Measurements from ENCODE around the gene GPI.

GPI gene

GRCh38 chr19:34404109-34404909 lies 39.3 kb downstream of the GPI start, which contains the start of gene PDCD2L:
PDCD2L (plus strand) TSS chr19:34404399; CDS start chr19:34404431, 32 bp downstream.
- WGBS, 2 experiments (ENCODE audit: insufficient coverage in 2 of 2): 1% methylated on average over 64 to 68 of the region's 69 CpGs
- Histone ChIP-seq H3K4me3 (ENCODE audit: extremely low read depth, insufficient read depth, low read length, poor library complexity, severe bottlenecking) (peak within 1 kb of the TSS; percentile 91), H3K9me3 (ENCODE audit: control insufficient read depth, low read length) (no peaks in the 10 kb centered on the region), H3K27ac (ENCODE audit: low read depth, low read length, severe bottlenecking) (no peak within 1 kb of the TSS), H3K4me1 (ENCODE audit: control insufficient read depth, insufficient read depth, low read length, poor library complexity, severe bottlenecking) (no peaks in the 10 kb centered on the region), H3K36me3 (ENCODE audit: control insufficient read depth, insufficient read depth, low read length) (peaks cover 32% of the 10 kb centered on the region)

DNA sequence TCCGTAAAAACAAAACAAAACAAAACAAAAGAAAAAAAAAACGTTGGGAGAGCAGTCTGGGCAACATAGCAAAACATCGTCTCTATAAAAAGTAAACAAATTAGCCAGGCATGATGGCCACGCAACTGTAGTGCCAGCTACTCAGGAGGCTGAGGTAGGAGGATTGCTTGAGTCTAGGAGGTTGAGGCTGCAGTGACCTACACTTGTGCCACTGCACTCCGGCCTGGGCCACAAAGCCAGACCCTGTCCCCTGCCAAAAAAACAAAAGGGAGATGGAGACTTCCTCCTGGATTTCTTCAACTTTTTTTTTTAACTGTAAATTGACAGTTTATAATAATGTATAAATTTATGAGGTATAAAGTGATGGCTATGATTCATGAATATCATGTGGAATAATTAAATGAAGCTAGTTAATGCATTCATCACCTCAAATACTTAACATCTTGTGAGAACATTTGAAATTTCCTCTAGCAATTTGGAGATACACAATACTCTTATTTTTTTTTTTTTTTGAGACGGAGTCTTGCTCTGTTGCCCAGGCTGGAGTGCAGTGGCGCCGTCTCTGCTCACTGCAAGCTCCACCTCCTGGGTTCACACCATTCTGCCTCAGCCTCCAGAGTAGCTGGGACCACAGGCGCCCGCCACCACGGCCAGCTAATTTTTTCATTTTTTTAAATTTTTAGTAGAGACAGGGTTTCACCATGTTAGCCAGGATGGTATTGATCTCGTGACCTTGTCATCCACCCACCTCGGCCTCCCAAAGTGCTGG lies 41.1 kb downstream of the GPI start:
- Histone ChIP-seq H3K27ac (ENCODE audit: low read depth, low read length, severe bottlenecking) (no peak overlapping the region), H3K36me3 (ENCODE audit: control insufficient read depth, insufficient read depth, low read length) (peaks cover 27% of the 10 kb centered on the region), H3K4me3 (ENCODE audit: extremely low read depth, insufficient read depth, low read length, poor library complexity, severe bottlenecking) (no peak overlapping the region)

GRCh38 chr19:34408411-34408810 lies 43.4 kb downstream of the GPI start:
- H3K27ac ChIP-seq (ENCODE audit: low read depth, low read length, severe bottlenecking): no peak overlapping the region
- H3K36me3 ChIP-seq (ENCODE audit: control insufficient read depth, insufficient read depth, low read length): peaks cover 23% of the 10 kb centered on the region
- H3K4me1 ChIP-seq (ENCODE audit: control insufficient read depth, insufficient read depth, low read length, poor library complexity, severe bottlenecking): no peaks in the 10 kb centered on the region
- no peaks in the 10 kb centered on the region for H3K9me3 ChIP-seq (ENCODE audit: control insufficient read depth, low read length)
- WGBS, 2 experiments (ENCODE audit: insufficient coverage in 2 of 2): 89% methylated on average over 6 to 8 of the region's 8 CpGs
- no peak overlapping the region for H3K4me3 ChIP-seq (ENCODE audit: extremely low read depth, insufficient read depth, low read length, poor library complexity, severe bottlenecking)

More for the DNA sequence above, 41.1 kb downstream of the GPI start:
- 94 to 95% methylated on average over 5 to 10 of the region's 13 CpGs for WGBS, 2 experiments (ENCODE audit: insufficient coverage in 2 of 2)
- H3K9me3 ChIP-seq (ENCODE audit: control insufficient read depth, low read length): no peaks in the 10 kb centered on the region
- H3K4me1 ChIP-seq (ENCODE audit: control insufficient read depth, insufficient read depth, low read length, poor library complexity, severe bottlenecking): no peaks in the 10 kb centered on the region

- Histone ChIP-seq H3K4me1 (ENCODE audit: control insufficient read depth, insufficient read depth, low read length, poor library complexity, severe bottlenecking) (no peaks in the 10 kb centered on the region), H3K36me3 (ENCODE audit: control insufficient read depth, insufficient read depth, low read length) (peaks cover 32% of the 10 kb centered on the region), H3K4me3 (ENCODE audit: extremely low read depth, insufficient read depth, low read length, poor library complexity, severe bottlenecking) (no peak overlapping the region), H3K9me3 (ENCODE audit: control insufficient read depth, low read length) (no peaks in the 10 kb centered on the region), H3K27ac (ENCODE audit: low read depth, low read length, severe bottlenecking) (no peak overlapping the region)
- WGBS, 2 experiments (ENCODE audit: insufficient coverage in 2 of 2): 95 to 98% methylated on average over 7 of the region's 10 CpGs
Observed at GRCh38 chr19:34409189-34410164, 44.5 kb downstream of the GPI start.

DNA sequence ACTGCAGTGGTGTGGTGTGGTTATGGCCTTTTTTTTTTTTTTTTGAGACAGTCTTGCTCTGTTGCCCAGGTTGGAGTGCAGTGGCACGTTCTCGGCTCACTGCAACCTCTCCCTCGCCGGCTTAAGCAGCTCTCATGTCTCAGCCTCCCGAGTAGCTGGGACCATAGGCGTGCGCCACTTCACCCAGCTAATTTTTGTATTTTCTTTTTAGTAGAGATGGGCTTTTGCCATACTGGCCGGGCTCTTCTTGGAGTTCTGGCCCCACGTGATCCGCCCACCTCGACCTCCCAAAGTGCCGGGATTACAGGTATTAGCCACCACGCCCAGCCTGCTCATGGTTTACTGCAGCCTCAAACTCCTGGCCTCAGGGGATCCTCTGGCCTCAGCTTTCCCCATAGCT lies 46.2 kb downstream of the GPI start:
- H3K4me3 ChIP-seq (ENCODE audit: extremely low read depth, insufficient read depth, low read length, poor library complexity, severe bottlenecking): no peak overlapping the region
- H3K9me3 ChIP-seq (ENCODE audit: control insufficient read depth, low read length): no peaks in the 10 kb centered on the region
- 83 to 92% methylated on average over 6 to 13 of the region's 13 CpGs for WGBS, 2 experiments (ENCODE audit: insufficient coverage in 2 of 2)
- H3K27ac ChIP-seq (ENCODE audit: low read depth, low read length, severe bottlenecking): no peak overlapping the region
- peaks cover 46% of the 10 kb centered on the region for H3K36me3 ChIP-seq (ENCODE audit: control insufficient read depth, insufficient read depth, low read length)
- H3K4me1 ChIP-seq (ENCODE audit: control insufficient read depth, insufficient read depth, low read length, poor library complexity, severe bottlenecking): no peaks in the 10 kb centered on the region

GRCh38 chr19:34416021-34416545 lies 51.1 kb downstream of the GPI start:
- Histone ChIP-seq H3K4me1 (ENCODE audit: control insufficient read depth, insufficient read depth, low read length, poor library complexity, severe bottlenecking) (no peaks in the 10 kb centered on the region), H3K27ac (ENCODE audit: low read depth, low read length, severe bottlenecking) (no peak overlapping the region), H3K9me3 (ENCODE audit: control insufficient read depth, low read length) (no peaks in the 10 kb centered on the region), H3K4me3 (ENCODE audit: extremely low read depth, insufficient read depth, low read length, poor library complexity, severe bottlenecking) (no peak overlapping the region), H3K36me3 (ENCODE audit: control insufficient read depth, insufficient read depth, low read length) (peaks cover 62% of the 10 kb centered on the region)
- 96 to 98% methylated on average over 5 to 7 of the region's 7 CpGs for WGBS, 2 experiments (ENCODE audit: insufficient coverage in 2 of 2)

GRCh38 chr19:34418300-34418699 lies 53.3 kb downstream of the GPI start:
- 92% methylated on average over 2 of the region's 4 CpGs; no CpG with 5 or more reads in 1 of the 2 experiments for WGBS, 2 experiments (ENCODE audit: insufficient coverage in 2 of 2)
- Histone ChIP-seq H3K36me3 (ENCODE audit: control insufficient read depth, insufficient read depth, low read length) (peaks cover 63% of the 10 kb centered on the region), H3K9me3 (ENCODE audit: control insufficient read depth, low read length) (no peaks in the 10 kb centered on the region), H3K27ac (ENCODE audit: low read depth, low read length, severe bottlenecking) (no peak overlapping the region), H3K4me1 (ENCODE audit: control insufficient read depth, insufficient read depth, low read length, poor library complexity, severe bottlenecking) (no peaks in the 10 kb centered on the region), H3K4me3 (ENCODE audit: extremely low read depth, insufficient read depth, low read length, poor library complexity, severe bottlenecking) (no peak overlapping the region)

GRCh38 chr19:34426096-34426661 lies 61.2 kb downstream of the GPI start:
- Histone ChIP-seq H3K36me3 (ENCODE audit: control insufficient read depth, insufficient read depth, low read length) (peaks cover 20% of the 10 kb centered on the region), H3K4me3 (ENCODE audit: extremely low read depth, insufficient read depth, low read length, poor library complexity, severe bottlenecking) (no peak overlapping the region), H3K27ac (ENCODE audit: low read depth, low read length, severe bottlenecking) (no peak overlapping the region), H3K4me1 (ENCODE audit: control insufficient read depth, insufficient read depth, low read length, poor library complexity, severe bottlenecking) (peaks cover 3% of the 10 kb centered on the region), H3K9me3 (ENCODE audit: control insufficient read depth, low read length) (no peaks in the 10 kb centered on the region)
- WGBS, 2 experiments (ENCODE audit: insufficient coverage in 2 of 2): 91 to 94% methylated on average over 5 to 8 of the region's 8 CpGs

- WGBS, 2 experiments (ENCODE audit: insufficient coverage in 2 of 2): 0 to 1% methylated on average over 49 to 52 of the region's 68 CpGs
- peaks cover 30% of the 10 kb centered on the region for H3K36me3 ChIP-seq (ENCODE audit: control insufficient read depth, insufficient read depth, low read length)
- no peaks in the 10 kb centered on the region for H3K9me3 ChIP-seq (ENCODE audit: control insufficient read depth, low read length)
- peak overlapping the region; percentile 78 for H3K27ac ChIP-seq (ENCODE audit: low read depth, low read length, severe bottlenecking)
- peaks cover 3% of the 10 kb centered on the region for H3K4me1 ChIP-seq (ENCODE audit: control insufficient read depth, insufficient read depth, low read length, poor library complexity, severe bottlenecking)
- H3K4me3 ChIP-seq (ENCODE audit: extremely low read depth, insufficient read depth, low read length, poor library complexity, severe bottlenecking): peak overlapping the region; percentile 87
Observed at GRCh38 chr19:34428549-34429285, 63.7 kb downstream of the GPI start.
